K562 (cell line): ENCODE data around the gene CALML4. TPM values are rescaled to one million over a fixed set of nuclear protein-coding genes. Genes with fewer than 3 reads are reported as not detected.
A peak's percentile ranks its signal among the peaks of the same experiment; 100 is the strongest.

ENCODE experiments used
- ATAC-seq: fragments of 200-7000 bp; cut with Tn5 transposase; 3 replicates; pipeline ENCODE4 v1.9.1; 2020; ENCODE audit warnings: moderate library complexity
- BruUV-seq: library from RNA; stranded (reverse); fragments of 400-500 nt; replicated peaks from 2 replicates; lab custom pipeline; 2021; lab: Mats Ljungman, UMichigan
- CTCF ChIA-PET: fragments of 300-600 bp; formaldehyde crosslinking; extraction: SDS; loops from one replicate; lab custom pipeline; 2021; ENCODE audit warnings: low intra/inter-chr PET ratio; lab: Yijun Ruan, JAX
- POLR2A ChIA-PET: fragments of 300-600, 350-650 bp; sonication (Branson Sonifier 250); formaldehyde crosslinking; extraction: SDS; loops from one replicate; lab custom pipeline; 2021; ENCODE audit warnings: antibody characterized with exemption, inconsistent platforms; lab: Yijun Ruan, JAX
- DNase-seq, 4 experiments: peaks; one replicate each; pipeline versions ENCODE4 v3.0.0 to v3.0.0-alpha.2; 2011 to 2018; ENCODE audit warnings: low spot score in 3 of 4, mixed read lengths in 3 of 4; ENCODE audit errors: extremely low read depth in 1 of 4
- FAIRE-seq: peaks from 2 replicates; lab custom pipeline; 2011; peaks lifted over from hg19 to GRCh38; lab: Jason Lieb, UNC
- H2AFZ ChIP-seq: 2 replicates; pipeline ENCODE4 v1.6.0; 2011; ENCODE audit warnings: low read depth, low read length, control low read depth, inconsistent platforms
- H3K27ac ChIP-seq: fragments of 200-600 bp; 3 replicates; pipeline ENCODE4 v1.8.0; 2011; ENCODE audit warnings: low read depth, mild to moderate bottlenecking, control low read depth, inconsistent platforms, low read length, moderate library complexity, mixed read lengths; ENCODE audit errors: extremely low read depth
- H3K27me3 ChIP-seq, 2 experiments: fragments of 300-600 bp in 1 of 2; 2 replicates in 1 of 2; 3 replicates in 1 of 2; pipeline versions ENCODE4 v1.6.0 to v1.8.0; 2011; ENCODE audit warnings: inconsistent platforms in 2 of 2, low read length in 2 of 2, mild to moderate bottlenecking in 1 of 2, mixed read lengths in 1 of 2, moderate library complexity in 1 of 2; ENCODE audit not compliant: control insufficient read depth in 2 of 2, insufficient read depth in 2 of 2
- H3K36me3 ChIP-seq: fragments of 300-600 bp; 3 replicates; pipeline ENCODE4 v1.8.0; 2011; ENCODE audit warnings: mild to moderate bottlenecking, low read length, inconsistent platforms; ENCODE audit not compliant: control insufficient read depth, insufficient read depth
- H3K4me1 ChIP-seq, 2 experiments: fragments of 200-600 bp in 1 of 2; replicated peaks in 1 of 2; 2 replicates in 1 of 2; 3 replicates in 1 of 2; pipeline versions ENCODE4 v1.5.1 to v1.8.0; 2011; ENCODE audit warnings: inconsistent platforms in 2 of 2, low read length in 2 of 2, mild to moderate bottlenecking in 1 of 2, mixed read lengths in 1 of 2, moderate library complexity in 1 of 2; ENCODE audit not compliant: control insufficient read depth in 2 of 2, insufficient read depth in 2 of 2
- H3K4me2 ChIP-seq: 2 replicates; pipeline ENCODE4 v1.6.1; 2011; ENCODE audit warnings: low read length, control low read depth, inconsistent platforms, mixed read lengths; ENCODE audit not compliant: insufficient read depth
- H3K4me3 ChIP-seq: fragments of 200-600 bp; sonication (generic), shearing (Covaris generic); 2 replicates; pipeline ENCODE4 v1.5.1; 2016; ENCODE audit warnings: control low read depth, inconsistent platforms
- H3K79me2 ChIP-seq: fragments of 200-600 bp; 3 replicates; pipeline ENCODE4 v1.8.0; 2011; ENCODE audit warnings: low read length, inconsistent platforms; ENCODE audit not compliant: control insufficient read depth, insufficient read depth
- H3K9ac ChIP-seq, 2 experiments: 2 replicates each; pipeline versions ENCODE4 v1.6.0 to v1.6.1; 2011; ENCODE audit warnings: low read depth in 2 of 2, low read length in 2 of 2, control low read depth in 1 of 2, inconsistent platforms in 1 of 2, mild to moderate bottlenecking in 1 of 2, mixed read lengths in 1 of 2; ENCODE audit not compliant: insufficient read depth in 1 of 2
- H3K9me1 ChIP-seq: one replicate; pipeline ENCODE4 v1.6.0; 2011; ENCODE audit warnings: inconsistent platforms, mild to moderate bottlenecking, low read length, moderate library complexity; ENCODE audit not compliant: control insufficient read depth, insufficient read depth
- H3K9me3 ChIP-seq: replicated peaks from 2 replicates; pipeline ENCODE4 v1.5.1; 2011; ENCODE audit warnings: low read depth, low read length, inconsistent platforms; ENCODE audit not compliant: control insufficient read depth, insufficient read depth
- H4K20me1 ChIP-seq: replicated peaks from 2 replicates; pipeline ENCODE4 v1.6.1; 2011; ENCODE audit warnings: low read length, inconsistent platforms, mixed read lengths; ENCODE audit not compliant: control insufficient read depth, insufficient read depth
- ADNP ChIP-seq: fragments of 200-800 bp; sonication (Bioruptor generic); IDR thresholded peaks from 2 replicates; pipeline ENCODE4 v1.6.1; 2016; ENCODE audit warnings: missing genetic modification characterization, missing compliant biosample characterization
- BACH1 ChIP-seq: fragments of 200-800 bp; sonication (Bioruptor generic); IDR thresholded peaks from 2 replicates; pipeline ENCODE4 v1.6.1; 2016; ENCODE audit warnings: missing genetic modification characterization, missing compliant biosample characterization
- BCOR ChIP-seq: fragments of 450-650 bp; IDR thresholded peaks from 2 replicates; pipeline ENCODE4 v1.6.1; 2016
- CBX3 ChIP-seq, 2 experiments: IDR thresholded peaks; 1 replicate in 1 of 2; 2 replicates in 1 of 2; pipeline ENCODE4 v1.6.1; 2012; ENCODE audit warnings: inconsistent platforms in 2 of 2, low read length in 2 of 2, borderline replicate concordance in 1 of 2, control low read depth in 1 of 2
- ESRRB ChIP-seq: fragments of 250-450 bp; sonication (Bioruptor Pico); IDR thresholded peaks from 2 replicates; pipeline ENCODE4 v1.5.0; 2020; ENCODE audit warnings: mild to moderate bottlenecking, moderate library complexity, borderline replicate concordance
- HDAC1 ChIP-seq, 2 experiments: fragments of 450-650 bp; IDR thresholded peaks; 2 replicates each; pipeline ENCODE4 v1.6.1; 2016 to 2017; ENCODE audit warnings: inconsistent platforms in 1 of 2, mild to moderate bottlenecking in 1 of 2, moderate library complexity in 1 of 2
- KDM1A ChIP-seq, 2 experiments: fragments of 450-650 bp; IDR thresholded peaks; 2 replicates each; pipeline ENCODE4 v1.6.1; 2016; ENCODE audit warnings: mild to moderate bottlenecking in 2 of 2
- MECOM ChIP-seq: fragments of 250-450 bp; sonication (Bioruptor Pico); IDR thresholded peaks from 2 replicates; pipeline ENCODE4 v1.8.0; 2022; ENCODE audit warnings: inconsistent platforms
- PTBP1 ChIP-seq: fragments of 200-400 bp; formaldehyde crosslinking; IDR thresholded peaks from 2 replicates; pipeline ENCODE4 v1.6.1; 2017; ENCODE audit warnings: low read depth, low read length
- RBM25 ChIP-seq: fragments of 200-400 bp; formaldehyde crosslinking; IDR thresholded peaks from 2 replicates; pipeline ENCODE4 v1.6.1; 2018; ENCODE audit warnings: low read length, low read depth, moderate library complexity; ENCODE audit not compliant: severe bottlenecking
- RHOXF2B ChIP-seq: fragments of 250-450 bp; sonication (Bioruptor Pico); conservative IDR thresholded peaks from 2 replicates; pipeline ENCODE4 v1.5.1; 2021
- RREB1 ChIP-seq: fragments of 250-450 bp; sonication (Bioruptor Pico); IDR thresholded peaks from 2 replicates; pipeline ENCODE4 v1.4.0; 2020
- TOE1 ChIP-seq, 2 experiments: fragments of 450-650 bp in 1 of 2; sonication (generic) in 1 of 2; formaldehyde crosslinking in 1 of 2; IDR thresholded peaks; 2 replicates each; pipeline versions ENCODE4 v1.7.1 to v1.8.0; 2016 to 2022; ENCODE audit warnings: borderline replicate concordance in 2 of 2, mild to moderate bottlenecking in 2 of 2, antibody characterized with exemption in 1 of 2, inconsistent platforms in 1 of 2, low read depth in 1 of 2, missing genetic modification reagents in 1 of 2, moderate library complexity in 1 of 2
- ZC3H8 ChIP-seq: fragments of 450-650 bp; IDR thresholded peaks from 2 replicates; pipeline ENCODE4 v1.6.1; 2017
- ZFP36 ChIP-seq: fragments of 150-350 bp; IDR thresholded peaks from 2 replicates; pipeline ENCODE4 v1.6.1; 2018; ENCODE audit warnings: low read length, low read depth; ENCODE audit not compliant: partially characterized antibody
- ZNF239 ChIP-seq: fragments of 250-450 bp; sonication (Bioruptor Pico); IDR thresholded peaks from 2 replicates; pipeline ENCODE4 v1.4.0; 2020; ENCODE audit warnings: mild to moderate bottlenecking
- ZNF436 ChIP-seq: fragments of 250-450, 450-650 bp; sonication (Bioruptor Pico); formaldehyde crosslinking; IDR thresholded peaks from 2 replicates; pipeline ENCODE4 v1.7.0; 2020; ENCODE audit warnings: mild to moderate bottlenecking
- WGBS: fragments of 100-300 bp; shearing (Covaris generic); methylation state at CpG from one replicate; pipeline ENCODE4 v1.1.6; 2016; ENCODE audit warnings: low coverage, mixed read lengths; ENCODE audit not compliant: insufficient coverage; ENCODE audit errors: missing lambda C conversion rate; 5-methylcytosine and 5-hydroxymethylcytosine counted together
- in situ Hi-C: fragments of 300-500 bp; cut with MboI; formaldehyde crosslinking; loops from 4 replicates; pipeline ENCODE4 v1.15.0; 2018; ENCODE audit warnings: inconsistent platforms, mixed read lengths
- intact Hi-C: fragments of 100-400 bp; cut with micrococcal nuclease; formaldehyde crosslinking; loops from 2 replicates; pipeline ENCODE4 v1.14.2; 2022
- polyA plus RNA-seq, 8 experiments: library from polyadenylated mRNA; depleted of rRNA in 4 of 8; stranded (reverse) in 5 of 8; unstranded in 3 of 8; fragments of >200 nt; fragmentation: Nextera tagmentation in 2 of 8; fragmentation: Illumina TruSeq in 1 of 8; extraction: Ambion mirVana in 2 of 8; extraction: Trizol in 1 of 8; gene quantifications; 2 replicates each; pipeline versions ENCODE4 v1.2.1 to v1.2.3, GENCODE V29; 2011 to 2014; ENCODE audit warnings: inconsistent platforms in 1 of 8, missing spikeins in 1 of 8
- total RNA-seq, 7 experiments: library from RNA; depleted of rRNA in 6 of 7; stranded (reverse); fragments of >200 nt in 6 of 7; fragmentation: Illumina TruSeq in 2 of 7; extraction: Trizol in 2 of 7; gene quantifications; 2 replicates each; pipeline versions ENCODE4 v1.2.1 to v1.2.3, GENCODE V29; 2011 to 2021; ENCODE audit warnings: low replicate concordance in 1 of 7

CALML4 gene
- total and polyA plus RNA-seq, 9 of the 15 experiments (the other 6 are each of a cell fraction or from before 2014, with no cell fraction given), result 2.8 to 30.6 (median 15.5) TPM

DNA sequence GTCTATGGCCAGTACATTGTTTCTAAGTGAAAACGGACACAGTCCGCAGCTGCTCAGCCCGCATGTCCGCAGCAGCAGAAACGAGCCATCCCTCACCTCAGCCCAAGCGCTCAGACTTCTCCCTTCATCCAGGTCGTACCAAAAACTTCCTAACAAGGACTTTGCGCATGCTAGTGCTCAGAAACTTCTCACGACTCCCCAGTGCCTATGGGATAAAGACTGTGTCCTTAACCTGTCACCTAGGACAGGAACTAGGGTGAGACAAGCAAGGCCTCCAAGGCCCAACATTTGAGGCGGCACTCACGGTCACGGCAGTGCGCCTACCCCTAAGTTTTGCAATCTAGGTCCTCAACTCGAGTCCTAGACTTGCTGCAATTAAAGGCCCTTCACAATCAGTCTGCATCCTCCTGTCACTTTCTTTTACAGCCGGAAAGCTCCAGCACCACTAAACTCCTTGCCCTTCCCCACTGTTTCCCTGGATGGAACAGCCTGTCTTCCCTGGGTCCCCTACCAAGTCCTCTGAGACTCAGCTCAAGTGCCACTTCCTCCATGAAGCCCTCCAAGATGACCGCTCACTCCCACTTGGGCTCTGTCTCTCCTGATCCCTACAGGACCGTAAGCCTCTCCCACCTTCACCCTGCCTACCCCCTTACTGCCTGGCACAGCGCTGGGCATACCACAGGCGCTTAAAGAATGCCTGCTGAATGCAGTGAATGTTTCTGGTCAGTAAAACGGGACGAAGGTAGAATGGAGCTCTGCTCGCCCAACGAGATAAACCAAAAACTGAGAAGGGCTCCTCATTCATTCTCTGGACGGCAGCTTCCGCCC lies 23.2 kb upstream of the CALML4 start:
- in situ Hi-C loops (no loop called here), intact Hi-C loops (no loop called here)
- ATAC-seq, result peak; percentile 10
- POLR2A ChIA-PET, result interaction anchor here (0.6 to 2.7 kb wide), 12 partner anchors 8 to 822 kb away, joined by 3 to 18 read pairs (median 3); partner anchors contain the start of gene FEM1B
- Histone ChIP-seq H3K27ac (peak overlapping the region; percentile 95), H3K9ac (peak overlapping the region; percentile 88 to 99), H4K20me1 (peaks cover 18% of the 10 kb centered on the region), H3K4me1 (peaks cover 29 to 36% of the 10 kb centered on the region in 2 experiments), H3K79me2 (peaks cover 61% of the 10 kb centered on the region), H3K27me3 (no peaks in the 10 kb centered on the region), H3K4me2 (peak overlapping the region; percentile 99), H3K9me1 (peaks cover 2% of the 10 kb centered on the region), H3K9me3 (no peaks in the 10 kb centered on the region), H3K36me3 (peaks cover 25% of the 10 kb centered on the region), H2AFZ (peak overlapping the region; percentile 91), H3K4me3 (peak overlapping the region; percentile 93)
- DNase-seq, result peak in 3 of 4 experiments; percentile 28 to 50 (median 29)
- TSS peak; percentile 61 for BruUV-seq
- 2% methylated on average over 25 of the region's 25 CpGs for WGBS
- peak; percentile 64 for FAIRE-seq
- CTCF ChIA-PET, result no interaction called here
- TF ChIP-seq CBX3 (IDR thresholded peaks at IDR 0.05; ENCODE audit: borderline replicate concordance in 1 of 2, low read length in 2 of 2), result 0 out of 3 replicates have a peak, but pooled peaks of 1 of the 2 experiments have one; percentile 3
- no peak for TF ChIP-seq RREB1 (CRISPR knock-in tag)
- peak; percentile 28; the same call in 1 of the 2 replicates for TF ChIP-seq TOE1 (IDR thresholded peaks at IDR 0.05; ENCODE audit: borderline replicate concordance)
- no peak for TF ChIP-seq TOE1 (CRISPR knock-in tag; IDR thresholded peaks at IDR 0.05; ENCODE audit: borderline replicate concordance, low read depth)
- peak; percentile 79 to 94 for TF ChIP-seq KDM1A (IDR thresholded peaks at IDR 0.05)
- TF ChIP-seq ADNP (tag), result peak; percentile 51; the same call in 1 of the 2 replicates
- TF ChIP-seq HDAC1 (IDR thresholded peaks at IDR 0.05), result peak; percentile 19 to 61; a peak in 3 of 4 replicates
- TF ChIP-seq ZFP36, result peak; percentile 100
- no peak for TF ChIP-seq ZC3H8
- peak; percentile 92 for TF ChIP-seq PTBP1
- no peak for TF ChIP-seq ESRRB
- no peak for TF ChIP-seq RHOXF2B (CRISPR knock-in tag)
- no peak for TF ChIP-seq BACH1 (tag)
- peak; percentile 99 for TF ChIP-seq BCOR
- 0 out of 2 replicates have a peak, but pooled peaks have one; percentile 16 for TF ChIP-seq MECOM (CRISPR knock-in tag)
- peak; percentile 75 for TF ChIP-seq RBM25
- no peak for TF ChIP-seq ZNF239 (CRISPR knock-in tag)
- peak; percentile 98 for TF ChIP-seq ZNF436 (CRISPR knock-in tag)
